SH-SY5Y (cell line): ENCODE results near the gene KIFBP.

ENCODE experiments used
- GATA2 ChIP-seq: IDR thresholded peaks from 2 replicates; pipeline ENCODE4 v1.6.1; 2011; ENCODE audit warnings: mild to moderate bottlenecking, low read depth, low read length
- GATA3 ChIP-seq: IDR thresholded peaks from 2 replicates; pipeline ENCODE4 v1.6.1; 2011; ENCODE audit warnings: low read depth, mild to moderate bottlenecking, low read length, moderate library complexity

DNA sequence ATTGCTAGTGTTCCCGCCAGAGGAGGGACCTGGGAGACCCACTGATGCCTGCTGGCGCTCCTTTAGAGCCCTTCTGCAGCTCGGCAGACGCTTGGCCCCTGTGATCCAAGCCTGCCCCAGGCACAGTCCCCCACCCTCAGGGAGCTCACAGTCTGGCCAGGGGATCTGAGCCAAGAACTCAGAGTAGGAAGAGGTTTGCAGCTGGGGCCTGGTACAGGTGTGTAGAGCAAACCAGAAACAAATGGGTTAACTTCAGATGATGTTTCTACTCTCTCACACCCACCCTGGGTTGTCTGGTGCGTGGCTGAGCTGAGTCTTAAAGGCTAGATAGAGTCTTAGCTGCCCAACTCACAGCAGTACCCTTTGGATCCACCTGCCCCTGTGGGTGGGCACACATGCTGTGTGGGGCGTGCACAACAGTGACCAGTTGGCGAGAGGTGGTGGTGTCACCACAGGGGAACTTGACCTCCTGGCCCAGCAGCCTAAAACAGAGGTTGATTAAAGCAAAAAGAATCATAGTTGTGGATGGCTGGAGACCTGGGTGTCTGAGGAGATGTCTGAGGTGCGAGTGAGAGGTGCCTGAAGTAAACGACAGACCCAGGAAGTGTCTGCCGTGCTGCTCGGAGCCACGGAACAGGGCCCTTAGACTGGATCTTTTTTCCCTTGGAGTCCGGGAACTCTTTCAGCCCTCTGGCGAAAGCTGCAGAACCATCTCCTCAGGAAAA lies 68.1 kb downstream of the KIFBP start:
- TF ChIP-seq GATA2, result no peak
- TF ChIP-seq GATA3, result no peak
